ENCODE results near the gene AGBL1. TPM values are rescaled to one million over a fixed set of nuclear protein-coding genes. Genes with fewer than 3 reads are reported as not detected.

AGBL1 gene
- total RNA-seq, 1 donor from 2014 or later = not detected

DNA sequence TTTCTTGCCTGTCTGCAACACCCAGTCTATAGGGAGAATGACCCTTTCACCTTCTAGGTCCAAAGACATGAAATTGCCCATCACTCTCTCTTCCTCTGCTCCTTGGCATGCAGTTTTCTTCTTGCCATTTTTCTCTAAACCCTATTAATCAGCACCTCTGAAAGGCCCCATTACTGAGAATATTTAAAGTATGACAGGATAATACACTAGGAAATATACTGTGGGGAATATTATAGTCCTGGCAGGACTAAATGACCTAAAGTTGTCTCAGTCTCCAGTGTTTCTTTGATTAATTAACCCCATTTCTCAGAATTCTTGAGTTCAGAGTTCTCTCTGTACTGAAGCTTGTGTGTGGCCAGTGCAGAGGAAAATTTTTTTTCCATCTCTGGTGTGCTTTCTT, 730.7 kb downstream of the AGBL1 start:
- Mint-ChIP-seq H3K9me3 (ENCODE audit: unreplicated experiment) (peaks cover 7% of the 10 kb centered on the region), H3K27ac (ENCODE audit: unreplicated experiment) (no peak overlapping the region)

DNA sequence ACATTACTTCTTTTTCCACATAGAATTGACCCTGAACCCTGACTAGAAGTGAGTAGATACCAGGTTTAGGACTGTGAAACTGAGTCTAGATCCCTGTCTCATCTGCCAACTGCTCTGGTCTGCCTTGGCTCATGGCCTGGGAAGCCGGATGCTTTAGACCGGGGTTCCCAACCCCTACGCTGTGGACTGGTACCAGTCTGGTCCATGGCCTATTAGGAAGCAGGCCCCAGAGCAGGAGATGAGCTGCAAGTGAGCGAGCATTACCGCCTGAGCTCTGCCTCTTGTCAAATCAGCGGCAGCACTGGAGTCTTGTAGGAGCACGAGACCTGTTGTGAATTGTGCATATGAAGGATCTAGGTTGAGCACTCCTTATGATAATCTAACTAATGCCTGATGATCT, 734.2 kb downstream of the AGBL1 start:
- H3K4me3 Mint-ChIP-seq (ENCODE audit: unreplicated experiment) = no peak overlapping the region
- peaks cover 35% of the 10 kb centered on the region for H3K9me3 Mint-ChIP-seq (ENCODE audit: unreplicated experiment)
- TF ChIP-seq, protein P1, sequence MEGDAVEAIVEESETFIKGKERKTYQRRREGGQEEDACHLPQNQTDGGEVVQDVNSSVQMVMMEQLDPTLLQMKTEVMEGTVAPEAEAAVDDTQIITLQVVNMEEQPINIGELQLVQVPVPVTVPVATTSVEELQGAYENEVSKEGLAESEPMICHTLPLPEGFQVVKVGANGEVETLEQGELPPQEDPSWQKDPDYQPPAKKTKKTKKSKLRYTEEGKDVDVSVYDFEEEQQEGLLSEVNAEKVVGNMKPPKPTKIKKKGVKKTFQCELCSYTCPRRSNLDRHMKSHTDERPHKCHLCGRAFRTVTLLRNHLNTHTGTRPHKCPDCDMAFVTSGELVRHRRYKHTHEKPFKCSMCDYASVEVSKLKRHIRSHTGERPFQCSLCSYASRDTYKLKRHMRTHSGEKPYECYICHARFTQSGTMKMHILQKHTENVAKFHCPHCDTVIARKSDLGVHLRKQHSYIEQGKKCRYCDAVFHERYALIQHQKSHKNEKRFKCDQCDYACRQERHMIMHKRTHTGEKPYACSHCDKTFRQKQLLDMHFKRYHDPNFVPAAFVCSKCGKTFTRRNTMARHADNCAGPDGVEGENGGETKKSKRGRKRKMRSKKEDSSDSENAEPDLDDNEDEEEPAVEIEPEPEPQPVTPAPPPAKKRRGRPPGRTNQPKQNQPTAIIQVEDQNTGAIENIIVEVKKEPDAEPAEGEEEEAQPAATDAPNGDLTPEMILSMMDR (IDR thresholded peaks at IDR 0.05) = no peak
- no peak for DNase-seq (ENCODE audit: extremely low spot score, unreplicated experiment)
- no peaks in the 10 kb centered on the region for H3K27me3 Mint-ChIP-seq (ENCODE audit: unreplicated experiment)
- no peaks in the 10 kb centered on the region for H3K4me1 Mint-ChIP-seq (ENCODE audit: unreplicated experiment)
- no peaks in the 10 kb centered on the region for H3K36me3 Mint-ChIP-seq (ENCODE audit: unreplicated experiment)
- H3K27ac Mint-ChIP-seq (ENCODE audit: unreplicated experiment) = no peak overlapping the region

More for the DNA sequence above, 730.7 kb downstream of the AGBL1 start:
- H3K4me3 Mint-ChIP-seq (ENCODE audit: unreplicated experiment) = no peak overlapping the region
- H3K4me1 Mint-ChIP-seq (ENCODE audit: unreplicated experiment) = no peaks in the 10 kb centered on the region
- H3K27me3 Mint-ChIP-seq (ENCODE audit: unreplicated experiment) = no peaks in the 10 kb centered on the region
- TF ChIP-seq, protein P1 (IDR thresholded peaks at IDR 0.05) = no peak
- H3K36me3 Mint-ChIP-seq (ENCODE audit: unreplicated experiment) = no peaks in the 10 kb centered on the region
- no peak for DNase-seq (ENCODE audit: extremely low spot score, unreplicated experiment)

DNA sequence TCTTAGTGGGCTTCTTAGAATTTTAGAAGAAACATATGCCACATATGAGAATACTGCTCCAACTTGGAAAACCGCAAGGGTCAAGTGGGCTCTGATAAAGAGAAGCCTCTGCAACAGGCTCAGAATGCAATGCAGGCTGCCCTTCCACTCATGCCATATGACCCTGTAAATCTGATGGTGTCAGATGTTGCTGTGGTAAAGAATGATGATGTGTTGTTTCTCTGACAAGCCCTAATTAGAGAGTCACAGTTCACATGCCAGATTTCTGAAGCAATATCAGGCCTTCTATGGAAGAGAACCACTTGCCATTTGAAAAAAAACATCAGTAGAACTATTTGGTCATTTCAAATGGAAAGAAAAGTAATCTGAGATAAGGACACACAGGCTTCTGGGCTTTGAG, 749.6 kb downstream of the AGBL1 start:
- Mint-ChIP-seq H3K9me3 (ENCODE audit: unreplicated experiment) (peaks cover 21% of the 10 kb centered on the region), H3K36me3 (ENCODE audit: unreplicated experiment) (no peaks in the 10 kb centered on the region), H3K27me3 (ENCODE audit: unreplicated experiment) (no peaks in the 10 kb centered on the region), H3K4me3 (ENCODE audit: unreplicated experiment) (no peak overlapping the region), H3K4me1 (ENCODE audit: unreplicated experiment) (no peaks in the 10 kb centered on the region), H3K27ac (ENCODE audit: unreplicated experiment) (no peak overlapping the region)
- TF ChIP-seq, protein P1 (IDR thresholded peaks at IDR 0.05) = no peak
- no peak for DNase-seq (ENCODE audit: extremely low spot score, unreplicated experiment)

DNA sequence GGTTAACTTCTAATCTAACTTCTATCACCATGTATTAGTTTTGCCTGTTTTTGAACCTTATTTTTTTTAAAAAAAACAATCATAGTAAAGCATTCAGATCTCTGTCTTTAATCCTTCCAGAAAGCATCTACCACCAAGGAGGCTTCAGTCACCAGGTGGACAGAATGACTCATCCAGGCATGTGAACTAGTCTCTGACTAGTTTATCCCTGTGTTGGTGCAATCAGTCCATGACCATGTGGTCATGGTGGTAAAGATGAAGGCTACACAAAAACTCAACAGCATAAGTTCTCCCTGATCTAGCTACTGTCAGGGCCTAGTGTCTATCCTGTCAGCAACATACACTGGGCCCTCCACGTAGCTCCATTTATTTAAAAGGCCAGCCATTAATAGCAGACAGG, 750.6 kb downstream of the AGBL1 start:
- H3K4me3 Mint-ChIP-seq (ENCODE audit: unreplicated experiment) = no peak overlapping the region
- no peak for DNase-seq (ENCODE audit: extremely low spot score, unreplicated experiment)
- no peaks in the 10 kb centered on the region for H3K4me1 Mint-ChIP-seq (ENCODE audit: unreplicated experiment)
- H3K36me3 Mint-ChIP-seq (ENCODE audit: unreplicated experiment) = no peaks in the 10 kb centered on the region
- no peaks in the 10 kb centered on the region for H3K27me3 Mint-ChIP-seq (ENCODE audit: unreplicated experiment)
- peaks cover 21% of the 10 kb centered on the region for H3K9me3 Mint-ChIP-seq (ENCODE audit: unreplicated experiment)
- H3K27ac Mint-ChIP-seq (ENCODE audit: unreplicated experiment) = no peak overlapping the region
- TF ChIP-seq, protein P1 (IDR thresholded peaks at IDR 0.05) = no peak

DNA sequence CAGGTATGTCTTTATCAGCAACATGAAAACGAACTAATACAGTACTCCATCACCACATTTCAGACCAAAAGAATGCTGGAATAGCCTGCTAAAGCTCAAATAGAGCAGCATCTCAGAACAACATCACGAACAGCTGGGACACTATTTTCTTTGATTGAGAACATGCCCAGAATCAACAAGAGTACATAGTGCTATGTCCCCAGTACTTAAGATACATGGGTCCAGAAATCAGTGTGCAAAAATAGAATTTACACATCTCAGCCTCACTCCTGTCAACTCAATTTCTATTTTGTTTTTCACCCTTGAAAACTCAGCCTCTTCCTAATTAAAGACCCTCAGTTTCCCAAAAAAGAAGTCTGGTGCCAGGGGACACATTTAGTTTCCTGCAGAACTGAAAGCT, 753.9 kb downstream of the AGBL1 start:
- H3K27ac Mint-ChIP-seq (ENCODE audit: unreplicated experiment) = no peak overlapping the region
- no peaks in the 10 kb centered on the region for H3K27me3 Mint-ChIP-seq (ENCODE audit: unreplicated experiment)
- H3K4me1 Mint-ChIP-seq (ENCODE audit: unreplicated experiment) = no peaks in the 10 kb centered on the region
- no peaks in the 10 kb centered on the region for H3K36me3 Mint-ChIP-seq (ENCODE audit: unreplicated experiment)
- no peak overlapping the region for H3K4me3 Mint-ChIP-seq (ENCODE audit: unreplicated experiment)
- DNase-seq (ENCODE audit: extremely low spot score, unreplicated experiment) = no peak
- peaks cover 17% of the 10 kb centered on the region for H3K9me3 Mint-ChIP-seq (ENCODE audit: unreplicated experiment)
- TF ChIP-seq, protein P1 (IDR thresholded peaks at IDR 0.05) = no peak

Measured in osteocyte (in vitro differentiated cells).